ENCODE data around the gene LPAR5.
A peak's percentile ranks its signal among the peaks of the same experiment; 100 is the strongest.

The LPAR5 gene

DNA sequence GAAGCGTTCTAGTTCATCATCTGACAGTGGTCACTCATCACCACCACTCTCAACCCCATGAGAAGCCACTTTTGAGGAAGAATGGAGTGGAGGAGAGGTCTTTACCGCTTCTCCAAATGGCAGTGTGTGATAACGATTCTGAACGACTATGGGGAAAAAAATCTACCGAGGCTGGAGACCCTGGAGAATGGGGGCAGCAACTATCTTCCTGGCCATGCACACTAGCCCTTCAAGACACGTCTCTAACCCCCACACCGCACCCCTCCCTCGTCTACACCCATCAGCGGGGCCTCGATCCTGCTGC, 26.8 kb upstream of the LPAR5 start:
- H3K9me3 ChIP-seq (ENCODE audit: control insufficient read depth, insufficient read depth, low read depth, low read length): no peaks in the 10 kb centered on the region
- POLR2A ChIA-PET: no interaction called here
- H3K36me3 ChIP-seq (ENCODE audit: control insufficient read depth in 2 of 2, insufficient read depth in 1 of 2, low read length in 2 of 2): peaks cover 12 to 23% of the 10 kb centered on the region in 2 experiments
- no peak overlapping the region for H3K27ac ChIP-seq (ENCODE audit: extremely low read depth, low read depth, low read length)
- CTCF ChIA-PET: no interaction called here
- H3K4me1 ChIP-seq (ENCODE audit: control insufficient read depth, insufficient read depth, low read length): peaks cover 7% of the 10 kb centered on the region; the same call in 1 of the 2 replicates
- TF ChIP-seq, protein P1, sequence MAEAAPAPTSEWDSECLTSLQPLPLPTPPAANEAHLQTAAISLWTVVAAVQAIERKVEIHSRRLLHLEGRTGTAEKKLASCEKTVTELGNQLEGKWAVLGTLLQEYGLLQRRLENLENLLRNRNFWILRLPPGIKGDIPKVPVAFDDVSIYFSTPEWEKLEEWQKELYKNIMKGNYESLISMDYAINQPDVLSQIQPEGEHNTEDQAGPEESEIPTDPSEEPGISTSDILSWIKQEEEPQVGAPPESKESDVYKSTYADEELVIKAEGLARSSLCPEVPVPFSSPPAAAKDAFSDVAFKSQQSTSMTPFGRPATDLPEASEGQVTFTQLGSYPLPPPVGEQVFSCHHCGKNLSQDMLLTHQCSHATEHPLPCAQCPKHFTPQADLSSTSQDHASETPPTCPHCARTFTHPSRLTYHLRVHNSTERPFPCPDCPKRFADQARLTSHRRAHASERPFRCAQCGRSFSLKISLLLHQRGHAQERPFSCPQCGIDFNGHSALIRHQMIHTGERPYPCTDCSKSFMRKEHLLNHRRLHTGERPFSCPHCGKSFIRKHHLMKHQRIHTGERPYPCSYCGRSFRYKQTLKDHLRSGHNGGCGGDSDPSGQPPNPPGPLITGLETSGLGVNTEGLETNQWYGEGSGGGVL (tag by site-specific recombination; IDR thresholded peaks at IDR 0.05): peak; percentile 9; the same call in 1 of the 2 replicates
- TF ChIP-seq, protein P2, sequence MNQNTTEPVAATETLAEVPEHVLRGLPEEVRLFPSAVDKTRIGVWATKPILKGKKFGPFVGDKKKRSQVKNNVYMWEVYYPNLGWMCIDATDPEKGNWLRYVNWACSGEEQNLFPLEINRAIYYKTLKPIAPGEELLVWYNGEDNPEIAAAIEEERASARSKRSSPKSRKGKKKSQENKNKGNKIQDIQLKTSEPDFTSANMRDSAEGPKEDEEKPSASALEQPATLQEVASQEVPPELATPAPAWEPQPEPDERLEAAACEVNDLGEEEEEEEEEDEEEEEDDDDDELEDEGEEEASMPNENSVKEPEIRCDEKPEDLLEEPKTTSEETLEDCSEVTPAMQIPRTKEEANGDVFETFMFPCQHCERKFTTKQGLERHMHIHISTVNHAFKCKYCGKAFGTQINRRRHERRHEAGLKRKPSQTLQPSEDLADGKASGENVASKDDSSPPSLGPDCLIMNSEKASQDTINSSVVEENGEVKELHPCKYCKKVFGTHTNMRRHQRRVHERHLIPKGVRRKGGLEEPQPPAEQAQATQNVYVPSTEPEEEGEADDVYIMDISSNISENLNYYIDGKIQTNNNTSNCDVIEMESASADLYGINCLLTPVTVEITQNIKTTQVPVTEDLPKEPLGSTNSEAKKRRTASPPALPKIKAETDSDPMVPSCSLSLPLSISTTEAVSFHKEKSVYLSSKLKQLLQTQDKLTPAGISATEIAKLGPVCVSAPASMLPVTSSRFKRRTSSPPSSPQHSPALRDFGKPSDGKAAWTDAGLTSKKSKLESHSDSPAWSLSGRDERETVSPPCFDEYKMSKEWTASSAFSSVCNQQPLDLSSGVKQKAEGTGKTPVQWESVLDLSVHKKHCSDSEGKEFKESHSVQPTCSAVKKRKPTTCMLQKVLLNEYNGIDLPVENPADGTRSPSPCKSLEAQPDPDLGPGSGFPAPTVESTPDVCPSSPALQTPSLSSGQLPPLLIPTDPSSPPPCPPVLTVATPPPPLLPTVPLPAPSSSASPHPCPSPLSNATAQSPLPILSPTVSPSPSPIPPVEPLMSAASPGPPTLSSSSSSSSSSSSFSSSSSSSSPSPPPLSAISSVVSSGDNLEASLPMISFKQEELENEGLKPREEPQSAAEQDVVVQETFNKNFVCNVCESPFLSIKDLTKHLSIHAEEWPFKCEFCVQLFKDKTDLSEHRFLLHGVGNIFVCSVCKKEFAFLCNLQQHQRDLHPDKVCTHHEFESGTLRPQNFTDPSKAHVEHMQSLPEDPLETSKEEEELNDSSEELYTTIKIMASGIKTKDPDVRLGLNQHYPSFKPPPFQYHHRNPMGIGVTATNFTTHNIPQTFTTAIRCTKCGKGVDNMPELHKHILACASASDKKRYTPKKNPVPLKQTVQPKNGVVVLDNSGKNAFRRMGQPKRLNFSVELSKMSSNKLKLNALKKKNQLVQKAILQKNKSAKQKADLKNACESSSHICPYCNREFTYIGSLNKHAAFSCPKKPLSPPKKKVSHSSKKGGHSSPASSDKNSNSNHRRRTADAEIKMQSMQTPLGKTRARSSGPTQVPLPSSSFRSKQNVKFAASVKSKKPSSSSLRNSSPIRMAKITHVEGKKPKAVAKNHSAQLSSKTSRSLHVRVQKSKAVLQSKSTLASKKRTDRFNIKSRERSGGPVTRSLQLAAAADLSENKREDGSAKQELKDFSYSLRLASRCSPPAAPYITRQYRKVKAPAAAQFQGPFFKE (tag by site-specific recombination; IDR thresholded peaks at IDR 0.05; ENCODE audit: borderline replicate concordance): peak; percentile 40; the same call in 1 of the 2 replicates
- TF ChIP-seq ZSCAN23 (tag by site-specific recombination; IDR thresholded peaks at IDR 0.05): 0 out of 2 replicates have a peak, but pooled peaks have one; percentile 31
- TF ChIP-seq ZBTB1 (tag by site-specific recombination; IDR thresholded peaks at IDR 0.05): no peak
- H3K4me3 ChIP-seq (ENCODE audit: low read depth, low read length): peak overlapping the region; percentile 76

DNA sequence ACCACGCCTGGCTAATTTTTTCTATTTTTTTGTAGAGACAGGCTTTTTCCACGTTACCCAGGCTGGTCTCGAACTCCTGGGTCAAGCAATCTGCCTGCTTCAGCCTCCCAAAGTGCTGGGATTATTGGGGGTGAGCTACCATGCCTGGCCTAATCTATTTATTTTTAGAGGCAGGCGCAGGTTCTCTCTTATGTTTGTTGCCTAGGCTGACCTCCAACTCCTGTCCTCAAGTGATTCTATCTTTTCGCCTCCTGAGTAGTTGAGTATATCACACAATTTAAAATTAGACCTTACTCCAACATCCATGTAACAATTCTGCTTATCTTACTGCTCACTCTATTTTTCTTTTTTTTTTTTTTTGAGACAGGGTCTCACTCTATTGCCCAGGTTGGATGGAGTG, 18.2 kb upstream of the LPAR5 start:
- ChIA-PET POLR2A (interaction anchor here (1.0 kb wide), 1 partner anchor 33 kb away, joined by 3 read pairs; no protein-coding TSS in a partner anchor), CTCF (interaction anchor here (1.6 kb wide), 1 partner anchor 30 kb away, joined by 4 read pairs; no protein-coding TSS in a partner anchor)
- Histone ChIP-seq H3K27ac (ENCODE audit: extremely low read depth, low read depth, low read length) (no peak overlapping the region), H3K4me3 (ENCODE audit: low read depth, low read length) (no peak overlapping the region), H3K9me3 (ENCODE audit: control insufficient read depth, insufficient read depth, low read depth, low read length) (no peaks in the 10 kb centered on the region), H3K4me1 (ENCODE audit: control insufficient read depth, insufficient read depth, low read length) (no peaks in the 10 kb centered on the region), H3K36me3 (ENCODE audit: control insufficient read depth in 2 of 2, insufficient read depth in 1 of 2, low read length in 2 of 2) (peaks cover 19 to 62% of the 10 kb centered on the region in 2 experiments; a peak in 2 of 3 replicates)
- no peak for TF ChIP-seq ZNF354C (tag by site-specific recombination; IDR thresholded peaks at IDR 0.05; ENCODE audit: borderline replicate concordance, low read depth)
- no peak for TF ChIP-seq KLF8 (tag by site-specific recombination; IDR thresholded peaks at IDR 0.05)
- no peak for TF ChIP-seq PRDM1 (tag by site-specific recombination; IDR thresholded peaks at IDR 0.05)
- TF ChIP-seq ZNF521 (tag by site-specific recombination; IDR thresholded peaks at IDR 0.05): no peak
- no peak for TF ChIP-seq GLIS1 (tag by site-specific recombination; IDR thresholded peaks at IDR 0.05)
- no peak for TF ChIP-seq ZNF174 (tag by site-specific recombination; IDR thresholded peaks at IDR 0.05)
- no peak for TF ChIP-seq SP2 (tag by site-specific recombination; IDR thresholded peaks at IDR 0.05)
- TF ChIP-seq, protein P3, sequence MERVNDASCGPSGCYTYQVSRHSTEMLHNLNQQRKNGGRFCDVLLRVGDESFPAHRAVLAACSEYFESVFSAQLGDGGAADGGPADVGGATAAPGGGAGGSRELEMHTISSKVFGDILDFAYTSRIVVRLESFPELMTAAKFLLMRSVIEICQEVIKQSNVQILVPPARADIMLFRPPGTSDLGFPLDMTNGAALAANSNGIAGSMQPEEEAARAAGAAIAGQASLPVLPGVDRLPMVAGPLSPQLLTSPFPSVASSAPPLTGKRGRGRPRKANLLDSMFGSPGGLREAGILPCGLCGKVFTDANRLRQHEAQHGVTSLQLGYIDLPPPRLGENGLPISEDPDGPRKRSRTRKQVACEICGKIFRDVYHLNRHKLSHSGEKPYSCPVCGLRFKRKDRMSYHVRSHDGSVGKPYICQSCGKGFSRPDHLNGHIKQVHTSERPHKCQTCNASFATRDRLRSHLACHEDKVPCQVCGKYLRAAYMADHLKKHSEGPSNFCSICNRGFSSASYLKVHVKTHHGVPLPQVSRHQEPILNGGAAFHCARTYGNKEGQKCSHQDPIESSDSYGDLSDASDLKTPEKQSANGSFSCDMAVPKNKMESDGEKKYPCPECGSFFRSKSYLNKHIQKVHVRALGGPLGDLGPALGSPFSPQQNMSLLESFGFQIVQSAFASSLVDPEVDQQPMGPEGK (tag by site-specific recombination; IDR thresholded peaks at IDR 0.05): no peak
- no peak for TF ChIP-seq ZNF23 (tag by site-specific recombination; IDR thresholded peaks at IDR 0.05; ENCODE audit: borderline replicate concordance)
- TF ChIP-seq ZNF707 (tag by site-specific recombination; IDR thresholded peaks at IDR 0.05): no peak
- no peak for TF ChIP-seq TCF7L2 (IDR thresholded peaks at IDR 0.05; ENCODE audit: borderline replicate concordance, low read depth, low read length)
- no peak for TF ChIP-seq ZNF501 (tag by site-specific recombination; IDR thresholded peaks at IDR 0.05)
- TF ChIP-seq GLI4 (tag by site-specific recombination; IDR thresholded peaks at IDR 0.05): no peak
- TF ChIP-seq ZNF155 (tag by site-specific recombination; IDR thresholded peaks at IDR 0.05): no peak
- TF ChIP-seq ZFP41 (tag by site-specific recombination; IDR thresholded peaks at IDR 0.05; ENCODE audit: borderline replicate concordance): no peak
- TF ChIP-seq, protein P4, sequence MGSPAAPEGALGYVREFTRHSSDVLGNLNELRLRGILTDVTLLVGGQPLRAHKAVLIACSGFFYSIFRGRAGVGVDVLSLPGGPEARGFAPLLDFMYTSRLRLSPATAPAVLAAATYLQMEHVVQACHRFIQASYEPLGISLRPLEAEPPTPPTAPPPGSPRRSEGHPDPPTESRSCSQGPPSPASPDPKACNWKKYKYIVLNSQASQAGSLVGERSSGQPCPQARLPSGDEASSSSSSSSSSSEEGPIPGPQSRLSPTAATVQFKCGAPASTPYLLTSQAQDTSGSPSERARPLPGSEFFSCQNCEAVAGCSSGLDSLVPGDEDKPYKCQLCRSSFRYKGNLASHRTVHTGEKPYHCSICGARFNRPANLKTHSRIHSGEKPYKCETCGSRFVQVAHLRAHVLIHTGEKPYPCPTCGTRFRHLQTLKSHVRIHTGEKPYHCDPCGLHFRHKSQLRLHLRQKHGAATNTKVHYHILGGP (tag by site-specific recombination; IDR thresholded peaks at IDR 0.05): no peak
- TF ChIP-seq ZBTB21 (tag by site-specific recombination; IDR thresholded peaks at IDR 0.05): no peak
